K562 (cell line): ENCODE data around the gene LGR6. TPM values are rescaled to one million over a fixed set of nuclear protein-coding genes. Genes with fewer than 3 reads are reported as not detected.

Experiments used
- ATAC-seq: fragments of 200-7000 bp; cut with Tn5 transposase; 3 replicates; pipeline ENCODE4 v1.9.1; 2020; ENCODE audit warnings: moderate library complexity
- BruUV-seq: library from RNA; stranded (reverse); fragments of 400-500 nt; replicated peaks from 2 replicates; lab custom pipeline; 2021; lab: Mats Ljungman, UMichigan
- CTCF ChIA-PET: fragments of 300-600 bp; formaldehyde crosslinking; extraction: SDS; loops from one replicate; lab custom pipeline; 2021; ENCODE audit warnings: low intra/inter-chr PET ratio; lab: Yijun Ruan, JAX
- POLR2A ChIA-PET: fragments of 300-600, 350-650 bp; sonication (Branson Sonifier 250); formaldehyde crosslinking; extraction: SDS; loops from one replicate; lab custom pipeline; 2021; ENCODE audit warnings: antibody characterized with exemption, inconsistent platforms; lab: Yijun Ruan, JAX
- DNase-seq, 4 experiments: peaks; one replicate each; pipeline versions ENCODE4 v3.0.0 to v3.0.0-alpha.2; 2011 to 2018; ENCODE audit warnings: low spot score in 3 of 4, mixed read lengths in 3 of 4; ENCODE audit errors: extremely low read depth in 1 of 4
- FAIRE-seq: peaks from 2 replicates; lab custom pipeline; 2011; peaks lifted over from hg19 to GRCh38; lab: Jason Lieb, UNC
- H2AFZ ChIP-seq: 2 replicates; pipeline ENCODE4 v1.6.0; 2011; ENCODE audit warnings: low read depth, low read length, control low read depth, inconsistent platforms
- H3K27ac ChIP-seq: fragments of 200-600 bp; 3 replicates; pipeline ENCODE4 v1.8.0; 2011; ENCODE audit warnings: low read depth, mild to moderate bottlenecking, control low read depth, inconsistent platforms, low read length, moderate library complexity, mixed read lengths; ENCODE audit errors: extremely low read depth
- H3K27me3 ChIP-seq, 2 experiments: fragments of 300-600 bp in 1 of 2; 2 replicates in 1 of 2; 3 replicates in 1 of 2; pipeline versions ENCODE4 v1.6.0 to v1.8.0; 2011; ENCODE audit warnings: inconsistent platforms in 2 of 2, low read length in 2 of 2, mild to moderate bottlenecking in 1 of 2, mixed read lengths in 1 of 2, moderate library complexity in 1 of 2; ENCODE audit not compliant: control insufficient read depth in 2 of 2, insufficient read depth in 2 of 2
- H3K36me3 ChIP-seq: fragments of 300-600 bp; 3 replicates; pipeline ENCODE4 v1.8.0; 2011; ENCODE audit warnings: mild to moderate bottlenecking, low read length, inconsistent platforms; ENCODE audit not compliant: control insufficient read depth, insufficient read depth
- H3K4me1 ChIP-seq, 2 experiments: fragments of 200-600 bp in 1 of 2; replicated peaks in 1 of 2; 2 replicates in 1 of 2; 3 replicates in 1 of 2; pipeline versions ENCODE4 v1.5.1 to v1.8.0; 2011; ENCODE audit warnings: inconsistent platforms in 2 of 2, low read length in 2 of 2, mild to moderate bottlenecking in 1 of 2, mixed read lengths in 1 of 2, moderate library complexity in 1 of 2; ENCODE audit not compliant: control insufficient read depth in 2 of 2, insufficient read depth in 2 of 2
- H3K4me2 ChIP-seq: 2 replicates; pipeline ENCODE4 v1.6.1; 2011; ENCODE audit warnings: low read length, control low read depth, inconsistent platforms, mixed read lengths; ENCODE audit not compliant: insufficient read depth
- H3K4me3 ChIP-seq: fragments of 200-600 bp; sonication (generic), shearing (Covaris generic); 2 replicates; pipeline ENCODE4 v1.5.1; 2016; ENCODE audit warnings: control low read depth, inconsistent platforms
- H3K79me2 ChIP-seq: fragments of 200-600 bp; 3 replicates; pipeline ENCODE4 v1.8.0; 2011; ENCODE audit warnings: low read length, inconsistent platforms; ENCODE audit not compliant: control insufficient read depth, insufficient read depth
- H3K9ac ChIP-seq, 2 experiments: 2 replicates each; pipeline versions ENCODE4 v1.6.0 to v1.6.1; 2011; ENCODE audit warnings: low read depth in 2 of 2, low read length in 2 of 2, control low read depth in 1 of 2, inconsistent platforms in 1 of 2, mild to moderate bottlenecking in 1 of 2, mixed read lengths in 1 of 2; ENCODE audit not compliant: insufficient read depth in 1 of 2
- H3K9me1 ChIP-seq: one replicate; pipeline ENCODE4 v1.6.0; 2011; ENCODE audit warnings: inconsistent platforms, mild to moderate bottlenecking, low read length, moderate library complexity; ENCODE audit not compliant: control insufficient read depth, insufficient read depth
- H3K9me3 ChIP-seq: replicated peaks from 2 replicates; pipeline ENCODE4 v1.5.1; 2011; ENCODE audit warnings: low read depth, low read length, inconsistent platforms; ENCODE audit not compliant: control insufficient read depth, insufficient read depth
- H4K20me1 ChIP-seq: replicated peaks from 2 replicates; pipeline ENCODE4 v1.6.1; 2011; ENCODE audit warnings: low read length, inconsistent platforms, mixed read lengths; ENCODE audit not compliant: control insufficient read depth, insufficient read depth
- BRF2 ChIP-seq: IDR thresholded peaks from 3 replicates; pipeline ENCODE4 v1.6.1; 2011; ENCODE audit warnings: borderline replicate concordance, mild to moderate bottlenecking; ENCODE audit not compliant: insufficient read length, insufficient read depth
- CXXC5 ChIP-seq: fragments of 250-450 bp; sonication (Bioruptor Pico); IDR thresholded peaks from 2 replicates; pipeline ENCODE4 v1.8.0; 2022; ENCODE audit warnings: inconsistent platforms, mild to moderate bottlenecking, moderate library complexity
- DLX4 ChIP-seq: fragments of 250-450 bp; sonication (Bioruptor Pico); IDR thresholded peaks from 2 replicates; pipeline ENCODE4 v1.6.1; 2021; ENCODE audit warnings: mild to moderate bottlenecking
- ETV5 ChIP-seq: sonication (generic); formaldehyde crosslinking; IDR thresholded peaks from 2 replicates; pipeline ENCODE4 v1.4.0; 2020; ENCODE audit warnings: low read depth, mild to moderate bottlenecking, missing genetic modification reagents
- IFI16 ChIP-seq: fragments of 250-450 bp; sonication (Bioruptor Pico); IDR thresholded peaks from 2 replicates; pipeline ENCODE4 v2.1.2; 2022; ENCODE audit warnings: mild to moderate bottlenecking, inconsistent platforms
- MED1 ChIP-seq: sonication (generic); formaldehyde crosslinking; IDR thresholded peaks from 2 replicates; pipeline ENCODE4 v1.8.1; 2023; ENCODE audit warnings: missing genetic modification reagents, borderline replicate concordance
- MXI1 ChIP-seq: IDR thresholded peaks from 2 replicates; pipeline ENCODE4 v1.6.1; 2011; ENCODE audit warnings: low read depth, mild to moderate bottlenecking, improper control_type of control experiment, low read length
- NFE2L1 ChIP-seq: fragments of 450-650 bp; IDR thresholded peaks from 2 replicates; pipeline ENCODE4 v1.6.1; 2016; ENCODE audit warnings: missing genetic modification characterization, low read depth, mild to moderate bottlenecking, missing compliant biosample characterization, moderate library complexity, borderline replicate concordance
- POLR2AphosphoS5 ChIP-seq: IDR thresholded peaks from 2 replicates; pipeline ENCODE4 v1.6.1; 2011; ENCODE audit warnings: mild to moderate bottlenecking, low read depth, low read length, moderate library complexity; ENCODE audit not compliant: control insufficient read depth, insufficient read depth
- PYGO2 ChIP-seq: fragments of 450-650 bp; IDR thresholded peaks from 2 replicates; pipeline ENCODE4 v1.6.1; 2016; ENCODE audit warnings: mild to moderate bottlenecking, missing genetic modification characterization, moderate library complexity, missing compliant biosample characterization
- RNF2 ChIP-seq: sonication (generic); IDR thresholded peaks from 2 replicates; pipeline ENCODE4 v1.6.1; 2016
- TAF9B ChIP-seq: fragments of 450-650 bp; IDR thresholded peaks from 2 replicates; pipeline ENCODE4 v1.6.1; 2018; ENCODE audit warnings: mild to moderate bottlenecking; ENCODE audit not compliant: partially characterized antibody
- TBP ChIP-seq: optimal IDR thresholded peaks from 2 replicates; pipeline ENCODE3; 2011; ENCODE audit warnings: low read depth, low read length, improper control_type of control experiment
- XRCC3 ChIP-seq: fragments of 450-650 bp; IDR thresholded peaks from 2 replicates; pipeline ENCODE4 v1.6.1; 2017; ENCODE audit warnings: mild to moderate bottlenecking, moderate library complexity
- ZBTB1 ChIP-seq: sonication (generic); formaldehyde crosslinking; IDR thresholded peaks from 2 replicates; pipeline ENCODE4 v1.8.1; 2023; ENCODE audit warnings: missing genetic modification reagents, low read depth, mild to moderate bottlenecking, borderline replicate concordance
- ZEB2 ChIP-seq: fragments of 450-650 bp; IDR thresholded peaks from 2 replicates; pipeline ENCODE4 v1.6.1; 2016
- ZNF165 ChIP-seq: fragments of 250-450 bp; sonication (Bioruptor Pico); IDR thresholded peaks from 2 replicates; pipeline ENCODE4 v1.4.0; 2020; ENCODE audit warnings: borderline replicate concordance
- ZNF699 ChIP-seq: fragments of 250-450 bp; sonication (Bioruptor Pico); IDR thresholded peaks from 2 replicates; pipeline ENCODE4 v1.8.0; 2021; ENCODE audit warnings: mild to moderate bottlenecking, moderate library complexity; ENCODE audit not compliant: insufficient replicate concordance
- WGBS: fragments of 100-300 bp; shearing (Covaris generic); methylation state at CpG from one replicate; pipeline ENCODE4 v1.1.6; 2016; ENCODE audit warnings: low coverage, mixed read lengths; ENCODE audit not compliant: insufficient coverage; ENCODE audit errors: missing lambda C conversion rate; 5-methylcytosine and 5-hydroxymethylcytosine counted together
- in situ Hi-C: fragments of 300-500 bp; cut with MboI; formaldehyde crosslinking; loops from 4 replicates; pipeline ENCODE4 v1.15.0; 2018; ENCODE audit warnings: inconsistent platforms, mixed read lengths
- intact Hi-C: fragments of 100-400 bp; cut with micrococcal nuclease; formaldehyde crosslinking; loops from 2 replicates; pipeline ENCODE4 v1.14.2; 2022
- polyA plus RNA-seq, 8 experiments: library from polyadenylated mRNA; depleted of rRNA in 4 of 8; stranded (reverse) in 5 of 8; unstranded in 3 of 8; fragments of >200 nt; fragmentation: Nextera tagmentation in 2 of 8; fragmentation: Illumina TruSeq in 1 of 8; extraction: Ambion mirVana in 2 of 8; extraction: Trizol in 1 of 8; gene quantifications; 2 replicates each; pipeline versions ENCODE4 v1.2.1 to v1.2.3, GENCODE V29; 2011 to 2014; ENCODE audit warnings: inconsistent platforms in 1 of 8, missing spikeins in 1 of 8
- total RNA-seq, 7 experiments: library from RNA; depleted of rRNA in 6 of 7; stranded (reverse); fragments of >200 nt in 6 of 7; fragmentation: Illumina TruSeq in 2 of 7; extraction: Trizol in 2 of 7; gene quantifications; 2 replicates each; pipeline versions ENCODE4 v1.2.1 to v1.2.3, GENCODE V29; 2011 to 2021; ENCODE audit warnings: low replicate concordance in 1 of 7

Gene LGR6
- total and polyA plus RNA-seq, 9 of the 15 experiments (the other 6 are each of a cell fraction or from before 2014, with no cell fraction given), result 0.01 to 0.54 (median 0.17) TPM; not detected in 1

- H3K4me2 ChIP-seq, result no peak overlapping the region
- BruUV-seq, result no TSS peak
- H3K79me2 ChIP-seq, result peaks cover 16% of the 10 kb centered on the region
- no peaks in the 10 kb centered on the region for H3K27me3 ChIP-seq
- H3K9ac ChIP-seq, result no peak overlapping the region
- H2AFZ ChIP-seq, result no peak overlapping the region
- H3K4me3 ChIP-seq, result no peak overlapping the region
- in situ Hi-C loops (no loop called here), intact Hi-C loops (no loop called here)
- no peaks in the 10 kb centered on the region for H3K9me3 ChIP-seq
- no peaks in the 10 kb centered on the region for H3K36me3 ChIP-seq
- H3K9me1 ChIP-seq, result no peaks in the 10 kb centered on the region
- FAIRE-seq, result no peak
- ChIA-PET CTCF (no interaction called here), POLR2A (interaction anchor here (0.9 kb wide), 1 partner anchor 18 kb away, joined by 4 read pairs; the partner anchor contains the start of gene PPP1R12B)
- H3K4me1 ChIP-seq, result no peaks in the 10 kb centered on the region
- ATAC-seq, result peak; percentile 40; the same call in 1 of the 3 replicates
- no peak overlapping the region for H3K27ac ChIP-seq
- no peak for DNase-seq
- TF ChIP-seq IFI16, result no peak
- no peak for TF ChIP-seq ZBTB1 (CRISPR knock-in tag)
- no peak for TF ChIP-seq ETV5 (CRISPR knock-in tag)
- no peak for TF ChIP-seq PYGO2
- no peak for TF ChIP-seq DLX4 (CRISPR knock-in tag)
- no peak for TF ChIP-seq XRCC3
- no peak for TF ChIP-seq ZEB2
- TF ChIP-seq TBP, result no peak
- TF ChIP-seq RNF2, result no peak
- no peak for TF ChIP-seq TAF9B
- TF ChIP-seq NFE2L1 (tag), result no peak
- TF ChIP-seq MED1 (CRISPR knock-in tag), result no peak
- TF ChIP-seq POLR2AphosphoS5, result no peak
- TF ChIP-seq MXI1, result no peak
- TF ChIP-seq CXXC5 (CRISPR knock-in tag), result no peak
- no peak for TF ChIP-seq ZNF699
- no peak for TF ChIP-seq ZNF165 (CRISPR knock-in tag)
- no peak for TF ChIP-seq BRF2
- 14% methylated on average over 1 of the region's 1 CpG for WGBS
- no peaks in the 10 kb centered on the region for H4K20me1 ChIP-seq
Measured at GRCh38 chr1:202367271-202367670, 173.7 kb downstream of the LGR6 start.
